Natural killer cell treated with Interleukin-12 subunit alpha and Interleukin-12 subunit beta and Interleukin-15 and Interleukin-18, amount 100 ng/mL, for 72 hours (primary cell): ENCODE data around the gene NCKIPSD. TPM values are rescaled to one million over a fixed set of nuclear protein-coding genes. Genes with fewer than 3 reads are reported as not detected.
A peak's percentile ranks its signal among the peaks of the same experiment; 100 is the strongest.

ENCODE experiments used
- ATAC-seq, 2 donors: fragments of 150-1000 bp; cut with Tn5 transposase in 1 of 2; sonication (Bioruptor Pico), chemical (Tn5 transposase) in 1 of 2; 2 replicates each; pipeline ENCODE4 v1.10.0; 2021
- DNase-seq: peaks from one replicate; pipeline ENCODE4 v3.0.0; 2022; ENCODE audit warnings: low spot score
- H3K27ac Mint-ChIP-seq, 2 donors: 1 replicate in 1 of 2; 2 replicates in 1 of 2; pipeline ENCODE4 v1.8.0; 2022; ENCODE audit warnings: mixed read lengths in 2 of 2, mild to moderate bottlenecking in 1 of 2, moderate library complexity in 1 of 2
- H3K27me3 Mint-ChIP-seq, 2 donors: 1 replicate in 1 of 2; 2 replicates in 1 of 2; pipeline ENCODE4 v1.8.0; 2022; ENCODE audit warnings: mixed read lengths in 2 of 2
- H3K36me3 Mint-ChIP-seq: one replicate; pipeline ENCODE4 v1.8.0; 2022; ENCODE audit warnings: mixed read lengths
- H3K4me1 Mint-ChIP-seq, 2 donors: 1 replicate in 1 of 2; 2 replicates in 1 of 2; pipeline ENCODE4 v1.8.0; 2022; ENCODE audit warnings: low read depth in 2 of 2, mixed read lengths in 2 of 2, mild to moderate bottlenecking in 1 of 2
- H3K4me3 Mint-ChIP-seq: one replicate; pipeline ENCODE4 v1.8.0; 2022; ENCODE audit warnings: mixed read lengths
- H3K9me3 Mint-ChIP-seq: 2 replicates; pipeline ENCODE4 v1.8.0; 2022; ENCODE audit warnings: mixed read lengths
- total RNA-seq, 2 donors: library from RNA; stranded (reverse); gene quantifications; one replicate each; pipeline ENCODE4 v1.2.3, GENCODE V29; 2022

Gene NCKIPSD
- total RNA-seq, 2 donors from 2014 or later = 22.7 to 37.0 TPM

GRCh38 chr3:48660800-48661400 is 24.8 kb downstream of the NCKIPSD start:
- Mint-ChIP-seq H3K27me3 (peaks cover 0 to 8% of the 10 kb centered on the region in 2 donors), H3K9me3 (no peaks in the 10 kb centered on the region), H3K4me1 (peaks cover 16 to 23% of the 10 kb centered on the region in 2 donors), H3K27ac (peak overlapping the region in 1 of 2 donors; percentile 44), H3K4me3 (no peak overlapping the region), H3K36me3 (no peaks in the 10 kb centered on the region)
- DNase-seq = no peak
- no peak for ATAC-seq

- DNase-seq (no peak), ATAC-seq (peak in 1 of 2 donors; percentile 10)
- Mint-ChIP-seq H3K27ac (peak overlapping the region in 1 of 2 donors; percentile 47), H3K36me3 (no peaks in the 10 kb centered on the region), H3K9me3 (no peaks in the 10 kb centered on the region), H3K4me3 (peak overlapping the region; percentile 71), H3K4me1 (peaks cover 10 to 21% of the 10 kb centered on the region in 2 donors), H3K27me3 (peaks cover 0 to 3% of the 10 kb centered on the region in 2 donors)
Observed at GRCh38 chr3:48656841-48657281, 28.9 kb downstream of the NCKIPSD start.

- DNase-seq (peak; percentile 89), ATAC-seq (peak; percentile 85 to 91)
- H3K36me3 Mint-ChIP-seq = no peaks in the 10 kb centered on the region
- H3K27me3 Mint-ChIP-seq = peaks cover 0 to 3% of the 10 kb centered on the region in 2 donors
- no peaks in the 10 kb centered on the region for H3K9me3 Mint-ChIP-seq
- H3K4me3 Mint-ChIP-seq = peak overlapping the region; percentile 71
- peaks cover 6 to 21% of the 10 kb centered on the region in 2 donors for H3K4me1 Mint-ChIP-seq
- peak overlapping the region in 1 of 2 donors; percentile 47 for H3K27ac Mint-ChIP-seq
Observed at GRCh38 chr3:48656061-48656840, 29.5 kb downstream of the NCKIPSD start.

- Mint-ChIP-seq H3K27ac (peak overlapping the region in 1 of 2 donors; percentile 39), H3K4me3 (peak overlapping the region; percentile 71), H3K4me1 (peaks cover 6 to 21% of the 10 kb centered on the region in 2 donors), H3K9me3 (no peaks in the 10 kb centered on the region), H3K27me3 (peaks cover 0 to 3% of the 10 kb centered on the region in 2 donors), H3K36me3 (no peaks in the 10 kb centered on the region)
- no peak for DNase-seq
- peak in 1 of 2 donors; percentile 43 for ATAC-seq
Observed at GRCh38 chr3:48655606-48656005, 30.1 kb downstream of the NCKIPSD start.

- Mint-ChIP-seq H3K4me1 (peaks cover 6 to 21% of the 10 kb centered on the region in 2 donors), H3K36me3 (no peaks in the 10 kb centered on the region), H3K27ac (peak overlapping the region in 1 of 2 donors; percentile 39), H3K9me3 (no peaks in the 10 kb centered on the region), H3K4me3 (peak overlapping the region; percentile 71), H3K27me3 (peaks cover 0 to 3% of the 10 kb centered on the region in 2 donors)
- no peak for ATAC-seq
- DNase-seq = no peak
Observed at GRCh38 chr3:48655063-48655462, 30.7 kb downstream of the NCKIPSD start.

- H3K4me3 Mint-ChIP-seq = peak overlapping the region; percentile 23
- ATAC-seq (no peak), DNase-seq (no peak)
- H3K27ac Mint-ChIP-seq = no peak overlapping the region
- H3K36me3 Mint-ChIP-seq = no peaks in the 10 kb centered on the region
- H3K27me3 Mint-ChIP-seq = no peaks in the 10 kb centered on the region
- no peaks in the 10 kb centered on the region for H3K9me3 Mint-ChIP-seq
- peaks cover 6 to 21% of the 10 kb centered on the region in 2 donors for H3K4me1 Mint-ChIP-seq
Observed at GRCh38 chr3:48652923-48653715, 32.6 kb downstream of the NCKIPSD start.

GRCh38 chr3:48651771-48652170 is 33.9 kb downstream of the NCKIPSD start:
- Mint-ChIP-seq H3K9me3 (no peaks in the 10 kb centered on the region), H3K27ac (no peak overlapping the region), H3K36me3 (no peaks in the 10 kb centered on the region), H3K4me1 (peaks cover 6 to 12% of the 10 kb centered on the region in 2 donors), H3K4me3 (no peak overlapping the region), H3K27me3 (no peaks in the 10 kb centered on the region)
- ATAC-seq = no peak
- DNase-seq = no peak

- H3K9me3 Mint-ChIP-seq = no peaks in the 10 kb centered on the region
- no peak for DNase-seq
- no peak overlapping the region for H3K27ac Mint-ChIP-seq
- no peak overlapping the region for H3K4me3 Mint-ChIP-seq
- peaks cover 6 to 8% of the 10 kb centered on the region in 2 donors for H3K4me1 Mint-ChIP-seq
- H3K27me3 Mint-ChIP-seq = no peaks in the 10 kb centered on the region
- ATAC-seq = no peak
- H3K36me3 Mint-ChIP-seq = no peaks in the 10 kb centered on the region
Observed at GRCh38 chr3:48650723-48651122, 35.0 kb downstream of the NCKIPSD start.

GRCh38 chr3:48648188-48648850 is 37.4 kb downstream of the NCKIPSD start:
- ATAC-seq (no peak), DNase-seq (no peak)
- H3K27me3 Mint-ChIP-seq = no peaks in the 10 kb centered on the region
- no peaks in the 10 kb centered on the region for H3K9me3 Mint-ChIP-seq
- no peak overlapping the region for H3K27ac Mint-ChIP-seq
- H3K4me1 Mint-ChIP-seq = no peaks in the 10 kb centered on the region
- no peaks in the 10 kb centered on the region for H3K36me3 Mint-ChIP-seq
- no peak overlapping the region for H3K4me3 Mint-ChIP-seq

- H3K36me3 Mint-ChIP-seq = no peaks in the 10 kb centered on the region
- DNase-seq = no peak
- no peak overlapping the region for H3K4me3 Mint-ChIP-seq
- no peaks in the 10 kb centered on the region for H3K27me3 Mint-ChIP-seq
- H3K4me1 Mint-ChIP-seq = no peaks in the 10 kb centered on the region
- H3K27ac Mint-ChIP-seq = no peak overlapping the region
- no peaks in the 10 kb centered on the region for H3K9me3 Mint-ChIP-seq
- no peak for ATAC-seq
Observed at GRCh38 chr3:48647714-48648113, 38.0 kb downstream of the NCKIPSD start.

GRCh38 chr3:48644898-48645760 is 40.6 kb downstream of the NCKIPSD start:
- ATAC-seq (no peak), DNase-seq (no peak)
- Mint-ChIP-seq H3K4me3 (no peak overlapping the region), H3K36me3 (no peaks in the 10 kb centered on the region), H3K9me3 (no peaks in the 10 kb centered on the region), H3K27ac (no peak overlapping the region), H3K4me1 (no peaks in the 10 kb centered on the region), H3K27me3 (no peaks in the 10 kb centered on the region)

GRCh38 chr3:48642605-48643004 is 43.1 kb downstream of the NCKIPSD start:
- DNase-seq (no peak), ATAC-seq (no peak)
- Mint-ChIP-seq H3K27me3 (no peaks in the 10 kb centered on the region), H3K36me3 (no peaks in the 10 kb centered on the region), H3K9me3 (no peaks in the 10 kb centered on the region), H3K4me1 (no peaks in the 10 kb centered on the region), H3K27ac (no peak overlapping the region), H3K4me3 (no peak overlapping the region)
